ENCODE measurements around the gene OR5B2. TPM values are rescaled to one million over a fixed set of nuclear protein-coding genes. Genes with fewer than 3 reads are reported as not detected.

The OR5B2 gene
- total RNA-seq, 2 donors from 2014 or later = not detected

DNA sequence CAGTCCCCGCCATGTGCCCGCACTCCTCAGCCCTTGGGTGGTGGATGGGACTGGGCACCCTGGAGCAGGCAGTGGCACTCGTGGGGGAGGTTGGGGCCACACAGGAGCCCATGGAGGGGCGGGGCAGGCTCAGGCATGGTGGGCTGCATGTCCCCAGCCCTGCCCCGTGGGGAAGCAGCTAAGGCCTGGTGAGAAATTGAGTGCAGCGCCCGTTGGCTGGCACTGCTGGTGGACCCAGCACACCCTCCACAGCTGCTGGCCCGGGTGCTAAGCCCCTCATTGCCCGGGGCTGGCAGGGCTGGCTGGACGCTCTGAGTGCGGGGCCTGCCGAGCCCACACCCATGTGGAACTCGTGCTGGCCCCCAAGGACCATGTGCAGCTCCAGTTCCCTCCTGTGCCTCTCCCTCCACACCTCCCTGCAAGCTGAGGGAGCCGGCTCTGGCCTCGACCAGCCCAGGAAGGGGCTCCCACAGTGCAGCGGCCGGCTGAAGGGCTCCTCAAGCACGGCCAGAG is 37.3 kb downstream of the OR5B2 start:
- no peaks in the 10 kb centered on the region for H3K36me3 ChIP-seq
- no peaks in the 10 kb centered on the region for H3K4me1 ChIP-seq
- DNase-seq (ENCODE audit: low spot score) = no peak
- H3K4me3 ChIP-seq = no peak overlapping the region
- H3K9me3 ChIP-seq = peaks cover 0 to 9% of the 10 kb centered on the region in 2 donors
- TF ChIP-seq, protein P1, sequence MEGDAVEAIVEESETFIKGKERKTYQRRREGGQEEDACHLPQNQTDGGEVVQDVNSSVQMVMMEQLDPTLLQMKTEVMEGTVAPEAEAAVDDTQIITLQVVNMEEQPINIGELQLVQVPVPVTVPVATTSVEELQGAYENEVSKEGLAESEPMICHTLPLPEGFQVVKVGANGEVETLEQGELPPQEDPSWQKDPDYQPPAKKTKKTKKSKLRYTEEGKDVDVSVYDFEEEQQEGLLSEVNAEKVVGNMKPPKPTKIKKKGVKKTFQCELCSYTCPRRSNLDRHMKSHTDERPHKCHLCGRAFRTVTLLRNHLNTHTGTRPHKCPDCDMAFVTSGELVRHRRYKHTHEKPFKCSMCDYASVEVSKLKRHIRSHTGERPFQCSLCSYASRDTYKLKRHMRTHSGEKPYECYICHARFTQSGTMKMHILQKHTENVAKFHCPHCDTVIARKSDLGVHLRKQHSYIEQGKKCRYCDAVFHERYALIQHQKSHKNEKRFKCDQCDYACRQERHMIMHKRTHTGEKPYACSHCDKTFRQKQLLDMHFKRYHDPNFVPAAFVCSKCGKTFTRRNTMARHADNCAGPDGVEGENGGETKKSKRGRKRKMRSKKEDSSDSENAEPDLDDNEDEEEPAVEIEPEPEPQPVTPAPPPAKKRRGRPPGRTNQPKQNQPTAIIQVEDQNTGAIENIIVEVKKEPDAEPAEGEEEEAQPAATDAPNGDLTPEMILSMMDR (IDR thresholded peaks at IDR 0.05) = no peak
- no peaks in the 10 kb centered on the region for H3K27me3 ChIP-seq
- no peak overlapping the region for H3K27ac ChIP-seq

Other genes with a start within 250 kb of the OR5B2 start
- not detected for gene OR9Q2, start 239.1 kb downstream of the OR5B2 start, total RNA-seq
- not detected for gene OR1S2, start 224.0 kb downstream of the OR5B2 start, total RNA-seq
- gene OR1S1, start 215.4 kb downstream of the OR5B2 start, total RNA-seq = not detected
- not detected for gene OR10Q1, start 199.2 kb downstream of the OR5B2 start, total RNA-seq
- gene OR10W1, start 159.9 kb downstream of the OR5B2 start, total RNA-seq = not detected
- gene OR5B17, start 69.1 kb downstream of the OR5B2 start, total RNA-seq = not detected
- gene OR5B3, start 21.2 kb downstream of the OR5B2 start, total RNA-seq = not detected
- gene OR5B12, start 14.1 kb upstream of the OR5B2 start, total RNA-seq = not detected
- not detected for gene OR5B21, start 80.0 kb upstream of the OR5B2 start, total RNA-seq
- gene LPXN, start 147.7 kb upstream of the OR5B2 start, total RNA-seq = 1 to 10 TPM; 2.8 to 5.5 TPM
- gene ZFP91, start 150.9 kb upstream of the OR5B2 start, total RNA-seq = 10 to 100 TPM; 50.5 to 52.4 TPM
- 1 to 10 TPM in 1 of 2 donors, under 1 TPM in 1; 0.30 to 1.6 TPM for gene CNTF, start 194.5 kb upstream of the OR5B2 start, total RNA-seq

Measured in right atrium auricular region (tissue), 2 donors.